GM23248 (cell line): ENCODE measurements around the gene HIF1A. TPM values are rescaled to one million over a fixed set of nuclear protein-coding genes. Genes with fewer than 3 reads are reported as not detected.
A peak's percentile ranks its signal among the peaks of the same experiment; 100 is the strongest.
"Not testable (repeated sequence)": the region's sequence is repeated elsewhere in the genome, so short reads cannot be mapped to it uniquely, and the experiment has no call there.

Source experiments
- DNase-seq: peaks from one replicate; pipeline ENCODE4 v3.0.0-alpha.2; 2015
- H2AFZ ChIP-seq: fragments of 200-600 bp; sonication (generic); 2 replicates; pipeline ENCODE4 v1.6.1; 2016; ENCODE audit warnings: antibody characterized with exemption
- H3F3A ChIP-seq: fragments of 200-600 bp; sonication (generic); 2 replicates; pipeline ENCODE4 v1.6.1; 2016; ENCODE audit warnings: mild to moderate bottlenecking, antibody characterized with exemption, mixed run types; ENCODE audit not compliant: insufficient read depth
- H3K27ac ChIP-seq: fragments of 200-600 bp; sonication (generic); 2 replicates; pipeline ENCODE4 v1.5.1; 2016; ENCODE audit warnings: mild to moderate bottlenecking
- H3K27me3 ChIP-seq: fragments of 200-600 bp; sonication (generic); replicated peaks from 2 replicates; pipeline ENCODE4 v1.6.1; 2016; ENCODE audit warnings: mild to moderate bottlenecking; ENCODE audit not compliant: insufficient read depth
- H3K36me3 ChIP-seq: fragments of 200-600 bp; sonication (generic); 2 replicates; pipeline ENCODE4 v1.6.1; 2016; ENCODE audit warnings: low read depth, mild to moderate bottlenecking
- H3K4me1 ChIP-seq: fragments of 200-600 bp; sonication (generic); 2 replicates; pipeline ENCODE4 v1.6.1; 2016; ENCODE audit warnings: mild to moderate bottlenecking; ENCODE audit not compliant: insufficient read depth
- H3K4me2 ChIP-seq: fragments of 200-600 bp; sonication (generic); one replicate; pipeline ENCODE4 v1.6.1; 2016; ENCODE audit warnings: mild to moderate bottlenecking; ENCODE audit not compliant: unreplicated experiment
- H3K4me3 ChIP-seq: fragments of 200-600 bp; sonication (generic); 2 replicates; pipeline ENCODE4 v1.5.1; 2016; ENCODE audit warnings: mild to moderate bottlenecking
- H3K79me2 ChIP-seq: fragments of 200-600 bp; sonication (generic); 2 replicates; pipeline ENCODE4 v1.6.1; 2016; ENCODE audit warnings: mild to moderate bottlenecking; ENCODE audit not compliant: insufficient read depth
- H3K9ac ChIP-seq: fragments of 200-600 bp; sonication (generic); 2 replicates; pipeline ENCODE4 v1.6.1; 2016; ENCODE audit warnings: mild to moderate bottlenecking
- H3K9me2 ChIP-seq: fragments of 200-600 bp; sonication (generic); 2 replicates; pipeline ENCODE4 v1.6.1; 2016; ENCODE audit warnings: mixed run types, mild to moderate bottlenecking, moderate library complexity; ENCODE audit not compliant: insufficient read depth
- H3K9me3 ChIP-seq: fragments of 200-600 bp; sonication (generic); one replicate; pipeline ENCODE4 v1.6.1; 2017; ENCODE audit warnings: low read depth
- H4K20me1 ChIP-seq: fragments of 200-600 bp; sonication (generic); 2 replicates; pipeline ENCODE4 v1.6.0; 2016; ENCODE audit not compliant: insufficient read depth
- EZH2 ChIP-seq: fragments of 200-600 bp; sonication (generic); IDR thresholded peaks from 2 replicates; pipeline ENCODE4 v1.6.1; 2018; ENCODE audit warnings: antibody characterized with exemption, mild to moderate bottlenecking; ENCODE audit not compliant: insufficient read depth, poor library complexity, severe bottlenecking
- EZH2phosphoT487 ChIP-seq: fragments of 200-600 bp; sonication (generic); IDR thresholded peaks from 2 replicates; pipeline ENCODE4 v1.6.1; 2018; ENCODE audit warnings: antibody characterized with exemption, moderate library complexity, mild to moderate bottlenecking, low read depth; ENCODE audit not compliant: insufficient read depth
- WGBS, 2 experiments: methylation state at CpG; one replicate each; pipeline ENCODE4 v1.1.6; 2015 to 2017; ENCODE audit warnings: low lambda C conversion rate in 2 of 2, low coverage in 1 of 2; ENCODE audit errors: missing lambda C conversion rate in 2 of 2; 5-methylcytosine and 5-hydroxymethylcytosine counted together
- in situ Hi-C: fragments of 300-500 bp; cut with MboI; formaldehyde crosslinking; loops from 2 replicates; pipeline ENCODE4 v1.15.0; 2020
- polyA plus RNA-seq: library from polyadenylated mRNA; unstranded; fragments of >200 nt; fragmentation: Nextera tagmentation; extraction: Ambion mirVana; gene quantifications from 2 replicates; pipeline ENCODE4 v1.2.1, GENCODE V29; 2016
- total RNA-seq: library from RNA; depleted of rRNA; stranded (reverse); fragments of >200 nt; shearing (Covaris generic); gene quantifications from 2 replicates; pipeline ENCODE4 v1.2.3, GENCODE V29; 2014

The HIF1A gene
- total and polyA plus RNA-seq, 2 experiments from 2014 or later = 907 to 1,114 TPM

DNA sequence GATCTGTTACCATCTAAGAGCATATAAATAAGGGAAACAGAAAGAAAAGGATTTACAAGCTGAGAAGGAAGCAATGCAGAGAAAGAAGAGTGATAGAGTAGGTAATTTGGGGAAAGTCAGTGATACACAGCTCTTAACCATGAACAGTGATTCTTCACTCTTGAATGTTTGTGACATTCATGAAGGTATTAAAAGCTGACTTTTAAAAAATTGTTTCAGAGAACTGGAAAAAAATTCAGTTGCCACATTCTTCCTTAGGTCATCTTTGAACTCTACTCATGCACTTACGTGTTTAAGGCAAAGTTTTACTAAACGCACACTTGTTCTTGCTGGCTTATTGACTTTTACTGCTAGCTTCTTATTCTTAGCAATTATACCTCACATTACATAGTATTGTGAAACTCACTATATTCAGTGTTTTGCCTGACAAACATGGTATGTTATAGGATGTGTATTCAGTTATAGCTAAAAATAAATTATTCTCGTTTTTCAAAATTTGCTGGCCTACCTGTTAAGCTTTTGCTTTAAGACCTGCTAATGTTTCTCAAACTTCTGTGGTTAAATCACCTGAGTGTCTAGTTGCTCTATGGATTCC lies 10.9 kb downstream of the HIF1A start:
- Histone ChIP-seq H3K36me3 (peaks cover 16% of the 10 kb centered on the region), H2AFZ (no peak overlapping the region), H3K9me3 (no peaks in the 10 kb centered on the region), H3K4me1 (peaks cover 59% of the 10 kb centered on the region), H3K4me2 (peak overlapping the region; percentile 97), H3K9me2 (no peaks in the 10 kb centered on the region), H3K9ac (peak overlapping the region; percentile 99), H3K4me3 (peak overlapping the region; percentile 99), H3K27ac (peak overlapping the region; percentile 96), H3F3A (peaks cover 81% of the 10 kb centered on the region), H3K79me2 (peaks cover 97% of the 10 kb centered on the region), H4K20me1 (peaks cover 73% of the 10 kb centered on the region), H3K27me3 (no peaks in the 10 kb centered on the region)
- TF ChIP-seq EZH2 (no peak), EZH2phosphoT487 (no peak)
- 62 to 66% methylated on average over 3 of the region's 3 CpGs for WGBS, 2 experiments
- peak; percentile 44 for DNase-seq
- in situ Hi-C loops = no loop called here

DNA sequence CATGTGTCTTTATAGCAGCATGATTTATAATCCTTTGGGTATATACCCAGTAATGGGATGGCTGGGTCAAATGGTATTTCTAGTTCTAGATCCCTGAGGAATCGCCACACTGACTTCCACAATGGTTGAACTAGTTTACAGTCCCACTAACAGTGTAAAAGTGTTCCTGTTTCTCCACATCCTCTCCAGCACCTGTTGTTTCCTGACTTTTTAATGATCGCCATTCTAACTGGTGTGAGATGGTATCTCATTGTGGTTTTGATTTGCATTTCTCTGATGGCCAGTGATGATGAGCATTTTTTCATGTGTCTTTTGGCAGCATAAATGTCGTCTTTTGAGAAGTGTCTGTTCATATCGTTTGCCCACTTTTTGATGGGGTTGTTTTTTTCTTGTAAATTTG lies 12.5 kb downstream of the HIF1A start:
- peaks cover 14% of the 10 kb centered on the region; the same call in 1 of the 2 replicates for H3K36me3 ChIP-seq
- WGBS, 2 experiments = 93 to 94% methylated on average over 2 to 3 of the region's 4 CpGs
- H3K27me3 ChIP-seq, H3K9ac ChIP-seq, H3K27ac ChIP-seq, DNase-seq, H3K9me2 ChIP-seq, H3K4me2 ChIP-seq, H2AFZ ChIP-seq, in situ Hi-C loops, H3K9me3 ChIP-seq: not testable (repeated sequence)
- H3K4me3 ChIP-seq = 0 out of 2 replicates have a peak overlapping the region, but pooled peaks have one; percentile 56
- H3K79me2 ChIP-seq = peaks cover 97% of the 10 kb centered on the region
- peaks cover 85% of the 10 kb centered on the region for H3F3A ChIP-seq
- peaks cover 80% of the 10 kb centered on the region for H4K20me1 ChIP-seq
- H3K4me1 ChIP-seq = peaks cover 71% of the 10 kb centered on the region

DNA sequence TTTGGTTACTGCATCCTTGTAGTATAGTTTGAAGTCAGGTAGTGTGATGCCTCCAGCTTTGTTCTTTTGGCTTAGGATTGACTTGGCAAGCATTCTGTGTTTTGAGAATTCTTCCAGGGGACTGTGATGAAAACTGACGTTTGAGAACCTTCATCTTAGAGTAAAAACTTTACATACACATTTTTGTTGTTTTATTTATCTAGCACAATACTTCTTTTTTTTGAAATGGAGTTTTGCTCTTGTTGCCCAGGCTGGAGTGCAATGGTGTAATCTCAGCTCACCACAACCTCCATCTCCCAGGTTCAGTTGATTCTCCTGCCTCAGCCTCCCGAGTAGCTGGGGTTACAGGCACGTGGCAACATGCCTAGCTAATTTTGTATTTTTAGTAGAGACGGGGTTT lies 13.4 kb downstream of the HIF1A start:
- in situ Hi-C loops, H3K9me2 ChIP-seq, H3K27me3 ChIP-seq, H2AFZ ChIP-seq, H3K9ac ChIP-seq, H3K9me3 ChIP-seq: not testable (repeated sequence)
- Histone ChIP-seq H3K79me2 (peaks cover 97% of the 10 kb centered on the region), H3K36me3 (peaks cover 14% of the 10 kb centered on the region; the same call in 1 of the 2 replicates), H3K4me2 (peak overlapping the region; percentile 79), H4K20me1 (peaks cover 83% of the 10 kb centered on the region), H3K27ac (peak overlapping the region; percentile 53), H3K4me3 (peak overlapping the region; percentile 56), H3K4me1 (peaks cover 72% of the 10 kb centered on the region), H3F3A (peaks cover 85% of the 10 kb centered on the region)
- 55 to 60% methylated on average over 4 of the region's 4 CpGs for WGBS, 2 experiments
- peak; percentile 6 for DNase-seq

DNA sequence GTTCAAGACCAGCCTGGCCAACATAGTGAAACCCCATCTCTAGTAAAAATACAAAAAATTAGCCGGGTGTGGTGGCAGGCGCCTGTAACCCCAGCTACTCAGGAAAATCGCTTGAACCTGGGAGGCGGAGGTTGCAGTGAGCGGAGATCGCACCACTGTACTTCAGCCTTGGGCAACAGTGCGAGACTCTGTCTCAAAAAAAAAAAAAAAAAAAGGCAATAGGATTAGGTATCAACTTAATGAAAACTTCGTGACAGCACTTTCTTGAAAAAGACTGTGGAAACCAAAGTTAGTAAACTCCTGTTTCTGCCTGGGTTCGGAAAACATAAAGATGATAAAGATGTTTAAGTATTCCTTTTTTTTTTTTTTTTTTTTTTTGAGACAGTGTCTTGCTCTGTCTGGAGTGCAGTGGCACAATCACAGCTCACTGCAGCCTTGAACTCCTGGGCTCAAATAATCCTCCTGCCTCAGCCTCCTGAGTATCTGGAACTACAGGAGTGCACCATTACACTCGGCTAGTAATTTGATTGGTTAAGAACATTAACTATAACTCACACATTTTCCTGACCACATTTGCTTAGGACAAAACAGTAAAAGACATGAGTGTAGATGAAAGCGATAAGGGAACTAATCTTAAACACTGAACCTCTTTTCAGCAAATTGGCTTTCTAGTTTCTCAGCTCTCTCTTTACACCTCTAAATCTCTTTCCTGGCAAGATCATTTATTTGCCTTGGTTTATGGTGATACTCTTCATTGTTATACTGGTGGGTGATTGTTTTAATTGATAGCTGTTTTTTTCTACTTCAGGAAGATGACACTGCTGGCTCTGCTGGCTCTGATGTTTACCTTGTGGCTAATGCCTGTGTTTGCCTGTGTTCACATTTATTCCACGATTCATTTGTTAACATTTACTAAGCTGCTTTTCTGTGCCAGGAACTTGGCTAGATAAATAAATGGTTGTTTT lies 15.8 kb downstream of the HIF1A start:
- Histone ChIP-seq H3F3A (peaks cover 84% of the 10 kb centered on the region), H3K27ac (peak overlapping the region; percentile 53), H3K4me2 (peak overlapping the region; percentile 79), H3K9me2 (no peaks in the 10 kb centered on the region), H4K20me1 (peaks cover 74% of the 10 kb centered on the region), H3K79me2 (peaks cover 97% of the 10 kb centered on the region), H3K9me3 (no peaks in the 10 kb centered on the region), H3K4me1 (peaks cover 72% of the 10 kb centered on the region), H3K4me3 (peak overlapping the region; percentile 56), H3K36me3 (no peaks in the 10 kb centered on the region; the same call in 1 of the 2 replicates), H3K27me3 (no peaks in the 10 kb centered on the region), H3K9ac (peak overlapping the region; percentile 53), H2AFZ (no peak overlapping the region)
- peak; percentile 39 for DNase-seq
- 80 to 81% methylated on average over 11 to 12 of the region's 12 CpGs for WGBS, 2 experiments
- no peak for TF ChIP-seq EZH2
- TF ChIP-seq EZH2phosphoT487 = no peak
- in situ Hi-C loops = no loop called here
